H9 (cell line): ENCODE results near the gene NPHP4. TPM values are rescaled to one million over a fixed set of nuclear protein-coding genes. Genes with fewer than 3 reads are reported as not detected.
A peak's percentile ranks its signal among the peaks of the same experiment; 100 is the strongest.

Experiments used
- DNase-seq: peaks from one replicate; pipeline ENCODE4 v3.0.0-alpha.2; 2017
- H2AFZ ChIP-seq: one replicate; pipeline ENCODE4 v1.6.1; 2013; ENCODE audit warnings: mild to moderate bottlenecking, low read length, control low read depth, moderate library complexity
- H2AK5ac ChIP-seq: 2 replicates; pipeline ENCODE4 v1.6.1; 2013; ENCODE audit warnings: low read length, control low read depth, mixed read lengths; ENCODE audit not compliant: insufficient read length
- H2BK120ac ChIP-seq: one replicate; pipeline ENCODE4 v1.6.1; 2013; ENCODE audit warnings: low read depth, mild to moderate bottlenecking, low read length, control low read depth, inconsistent platforms; ENCODE audit not compliant: poor library complexity, severe bottlenecking
- H2BK12ac ChIP-seq: 2 replicates; pipeline ENCODE4 v1.6.1; 2013; ENCODE audit warnings: low read length, control low read depth, mixed read lengths, low read depth; ENCODE audit not compliant: insufficient read length
- H2BK15ac ChIP-seq: 2 replicates; pipeline ENCODE4 v1.6.1; 2013; ENCODE audit warnings: low read depth, low read length, control low read depth
- H2BK20ac ChIP-seq: one replicate; pipeline ENCODE4 v1.6.1; 2013; ENCODE audit warnings: low read depth, mild to moderate bottlenecking, low read length, control low read depth, inconsistent platforms; ENCODE audit not compliant: poor library complexity, severe bottlenecking
- H2BK5ac ChIP-seq: 2 replicates; pipeline ENCODE4 v1.6.1; 2013; ENCODE audit warnings: low read length, control low read depth, mixed read lengths; ENCODE audit not compliant: insufficient read length
- H3K14ac ChIP-seq: 2 replicates; pipeline ENCODE4 v1.6.1; 2013; ENCODE audit warnings: low read length, control low read depth; ENCODE audit not compliant: insufficient read depth
- H3K18ac ChIP-seq: 2 replicates; pipeline ENCODE4 v1.6.1; 2013; ENCODE audit warnings: low read depth, mild to moderate bottlenecking, mixed read lengths, low read length, control low read depth; ENCODE audit not compliant: insufficient read length
- H3K23ac ChIP-seq: 2 replicates; pipeline ENCODE4 v1.6.1; 2013; ENCODE audit warnings: low read length, control low read depth, mixed read lengths, low read depth; ENCODE audit not compliant: insufficient read length
- H3K23me2 ChIP-seq: 2 replicates; pipeline ENCODE4 v1.6.1; 2013; ENCODE audit warnings: low read depth, mild to moderate bottlenecking, mixed read lengths, low read length, control low read depth; ENCODE audit not compliant: insufficient read length, poor library complexity, severe bottlenecking
- H3K27ac ChIP-seq: 2 replicates; pipeline ENCODE4 v1.5.1; 2013; ENCODE audit warnings: low read length, control low read depth, mixed read lengths, low read depth; ENCODE audit not compliant: insufficient read length
- H3K27me3 ChIP-seq: 2 replicates; pipeline ENCODE4 v1.6.1; 2013; ENCODE audit warnings: low read length, control low read depth, inconsistent platforms; ENCODE audit not compliant: insufficient read depth
- H3K4ac ChIP-seq: 2 replicates; pipeline ENCODE4 v1.6.1; 2013; ENCODE audit warnings: low read depth, mild to moderate bottlenecking, control low read depth, inconsistent platforms, low read length, moderate library complexity
- H3K4me1 ChIP-seq: 2 replicates; pipeline ENCODE4 v1.6.1; 2013; ENCODE audit warnings: low read length, control low read depth, inconsistent platforms; ENCODE audit not compliant: insufficient read depth
- H3K4me2 ChIP-seq: 2 replicates; pipeline ENCODE4 v1.6.1; 2013; ENCODE audit warnings: low read length, control low read depth, mixed read lengths; ENCODE audit not compliant: insufficient read length, insufficient read depth
- H3K56ac ChIP-seq: 2 replicates; pipeline ENCODE4 v1.6.1; 2013; ENCODE audit warnings: low read depth, mild to moderate bottlenecking, mixed read lengths, low read length, control low read depth; ENCODE audit not compliant: insufficient read length
- H3K79me1 ChIP-seq: 2 replicates; pipeline ENCODE4 v1.6.1; 2013; ENCODE audit warnings: low read depth, mild to moderate bottlenecking, moderate library complexity, low read length, control low read depth, inconsistent platforms; ENCODE audit not compliant: insufficient read depth, poor library complexity, severe bottlenecking
- H3K79me2 ChIP-seq: 2 replicates; pipeline ENCODE4 v1.6.1; 2013; ENCODE audit warnings: low read length, control low read depth, inconsistent platforms; ENCODE audit not compliant: insufficient read depth
- H3K9ac ChIP-seq: 2 replicates; pipeline ENCODE4 v1.6.1; 2013; ENCODE audit warnings: low read length, control low read depth, mixed read lengths; ENCODE audit not compliant: insufficient read length; ENCODE audit errors: extremely low read depth
- H3K9me3 ChIP-seq: one replicate; pipeline ENCODE4 v1.6.1; 2013; ENCODE audit warnings: low read depth, low read length, inconsistent platforms; ENCODE audit not compliant: control insufficient read depth
- H3T11ph ChIP-seq: one replicate; pipeline ENCODE4 v1.6.1; 2013; ENCODE audit warnings: mild to moderate bottlenecking, low read length, control low read depth, inconsistent platforms
- H4K20me1 ChIP-seq: one replicate; pipeline ENCODE4 v1.6.1; 2013; ENCODE audit not compliant: control insufficient read depth, insufficient read length, insufficient read depth
- H4K5ac ChIP-seq: 2 replicates; pipeline ENCODE4 v1.6.1; 2013; ENCODE audit warnings: low read depth, mild to moderate bottlenecking, mixed read lengths, low read length, control low read depth; ENCODE audit not compliant: insufficient read length
- H4K8ac ChIP-seq: replicated peaks from 2 replicates; pipeline ENCODE4 v1.6.1; 2013; ENCODE audit warnings: low read length, control low read depth, mixed read lengths, low read depth; ENCODE audit not compliant: insufficient read length
- H4K91ac ChIP-seq: 2 replicates; pipeline ENCODE4 v1.6.1; 2013; ENCODE audit warnings: low read depth, mild to moderate bottlenecking, moderate library complexity, mixed read lengths, low read length, control low read depth; ENCODE audit not compliant: insufficient read length
- H3K27ac Mint-ChIP-seq, 3 experiments: 2 replicates in 2 of 3; 3 replicates in 1 of 3; pipeline ENCODE4 v1.8.0; 2020 to 2021; ENCODE audit warnings: mixed read lengths in 3 of 3, mild to moderate bottlenecking in 1 of 3, moderate library complexity in 1 of 3
- H3K27me3 Mint-ChIP-seq: 2 replicates; pipeline ENCODE4 v1.8.0; 2021; ENCODE audit warnings: low read depth, mild to moderate bottlenecking, moderate library complexity, mixed read lengths
- H3K36me3 Mint-ChIP-seq, 3 experiments: 2 replicates in 2 of 3; 3 replicates in 1 of 3; pipeline ENCODE4 v1.8.0; 2020 to 2021; ENCODE audit warnings: low read depth in 3 of 3, mixed read lengths in 3 of 3; ENCODE audit not compliant: insufficient read depth in 1 of 3
- H3K4me1 Mint-ChIP-seq, 2 experiments: 2 replicates each; pipeline ENCODE4 v1.8.0; 2020; ENCODE audit warnings: mixed read lengths in 2 of 2
- H3K4me3 Mint-ChIP-seq, 2 experiments: 2 replicates in 1 of 2; 3 replicates in 1 of 2; pipeline ENCODE4 v1.8.0; 2020 to 2021; ENCODE audit warnings: mild to moderate bottlenecking in 2 of 2, mixed read lengths in 2 of 2, moderate library complexity in 1 of 2
- H3K9me3 Mint-ChIP-seq, 2 experiments: 2 replicates in 1 of 2; 3 replicates in 1 of 2; pipeline ENCODE4 v1.8.0; 2020; ENCODE audit warnings: mild to moderate bottlenecking in 2 of 2, mixed read lengths in 2 of 2, moderate library complexity in 1 of 2
- CTCF ChIP-seq: fragments of 200-600 bp; sonication (generic); conservative IDR thresholded peaks from 3 replicates; pipeline ENCODE4 v1.8.0; 2021; ENCODE audit warnings: antibody characterized with exemption, mild to moderate bottlenecking
- WGBS: extraction: QIAGEN DNeasy Blood & Tissue Kit; methylation state at CpG from one replicate; pipeline ENCODE4 v1.1.7; 2013; ENCODE audit warnings: missing lambda C conversion rate, low lambda C conversion rate, mixed read lengths; ENCODE audit not compliant: insufficient read length; ENCODE audit errors: extremely low coverage; 5-methylcytosine and 5-hydroxymethylcytosine counted together
- total RNA-seq: library from RNA; stranded (reverse); gene quantifications from 2 replicates; pipeline ENCODE4 v1.2.1, GENCODE V29; 2021

The NPHP4 gene
- total RNA-seq, 1 experiment from 2014 or later = 17.6 TPM

- H3K79me2 ChIP-seq = no peaks in the 10 kb centered on the region
- H3K27me3 ChIP-seq = no peaks in the 10 kb centered on the region
- no peak overlapping the region for H2BK120ac ChIP-seq
- H3K56ac ChIP-seq = no peak overlapping the region
- H3T11ph ChIP-seq = no peak overlapping the region
- H3K4ac ChIP-seq = no peak overlapping the region
- Mint-ChIP-seq H3K27me3 (peaks cover 3% of the 10 kb centered on the region), H3K4me3 (no peak overlapping the region), H3K36me3 (peaks cover 10 to 23% (median 22%) of the 10 kb centered on the region in 3 experiments), H3K9me3 (peaks cover 8 to 11% of the 10 kb centered on the region in 2 experiments), H3K4me1 (peaks cover 13 to 16% of the 10 kb centered on the region in 2 experiments), H3K27ac (no peak overlapping the region)
- no peak overlapping the region for H4K8ac ChIP-seq
- no peak overlapping the region for H2AFZ ChIP-seq
- no peaks in the 10 kb centered on the region; the same call in 1 of the 2 replicates for H3K4me1 ChIP-seq
- H2BK12ac ChIP-seq = no peak overlapping the region
- no peak overlapping the region for H3K23ac ChIP-seq
- no peak overlapping the region for H3K27ac ChIP-seq
- no peak overlapping the region for H2BK20ac ChIP-seq
- H3K4me2 ChIP-seq = no peak overlapping the region
- no peaks in the 10 kb centered on the region for H3K9me3 ChIP-seq
- no peak for TF ChIP-seq CTCF
- DNase-seq = peak; percentile 18
- no peak overlapping the region for H2BK5ac ChIP-seq
- H4K91ac ChIP-seq = no peak overlapping the region
- H3K9ac ChIP-seq = no peak overlapping the region
- no peak overlapping the region for H3K14ac ChIP-seq
- H3K18ac ChIP-seq = no peak overlapping the region
- no peaks in the 10 kb centered on the region for H3K23me2 ChIP-seq
- no peak overlapping the region for H4K5ac ChIP-seq
- no CpG with 5 or more reads among the region's 16 CpGs for WGBS
- no peak overlapping the region for H2AK5ac ChIP-seq
- no peaks in the 10 kb centered on the region for H4K20me1 ChIP-seq
- H2BK15ac ChIP-seq = no peak overlapping the region
- no peaks in the 10 kb centered on the region for H3K79me1 ChIP-seq
These were observed 16.0 kb downstream of the NPHP4 start for GRCh38 chr1:5976231-5976630.
